H9 (cell line): ENCODE data around the gene ADGRE1. TPM values are rescaled to one million over a fixed set of nuclear protein-coding genes. Genes with fewer than 3 reads are reported as not detected.

Experiments used
- DNase-seq: peaks from one replicate; pipeline ENCODE4 v3.0.0-alpha.2; 2017
- H2AFZ ChIP-seq: one replicate; pipeline ENCODE4 v1.6.1; 2013; ENCODE audit warnings: mild to moderate bottlenecking, low read length, control low read depth, moderate library complexity
- H2AK5ac ChIP-seq: 2 replicates; pipeline ENCODE4 v1.6.1; 2013; ENCODE audit warnings: low read length, control low read depth, mixed read lengths; ENCODE audit not compliant: insufficient read length
- H2BK120ac ChIP-seq: one replicate; pipeline ENCODE4 v1.6.1; 2013; ENCODE audit warnings: low read depth, mild to moderate bottlenecking, low read length, control low read depth, inconsistent platforms; ENCODE audit not compliant: poor library complexity, severe bottlenecking
- H2BK12ac ChIP-seq: 2 replicates; pipeline ENCODE4 v1.6.1; 2013; ENCODE audit warnings: low read length, control low read depth, mixed read lengths, low read depth; ENCODE audit not compliant: insufficient read length
- H2BK15ac ChIP-seq: 2 replicates; pipeline ENCODE4 v1.6.1; 2013; ENCODE audit warnings: low read depth, low read length, control low read depth
- H2BK20ac ChIP-seq: one replicate; pipeline ENCODE4 v1.6.1; 2013; ENCODE audit warnings: low read depth, mild to moderate bottlenecking, low read length, control low read depth, inconsistent platforms; ENCODE audit not compliant: poor library complexity, severe bottlenecking
- H2BK5ac ChIP-seq: 2 replicates; pipeline ENCODE4 v1.6.1; 2013; ENCODE audit warnings: low read length, control low read depth, mixed read lengths; ENCODE audit not compliant: insufficient read length
- H3K14ac ChIP-seq: 2 replicates; pipeline ENCODE4 v1.6.1; 2013; ENCODE audit warnings: low read length, control low read depth; ENCODE audit not compliant: insufficient read depth
- H3K18ac ChIP-seq: 2 replicates; pipeline ENCODE4 v1.6.1; 2013; ENCODE audit warnings: low read depth, mild to moderate bottlenecking, mixed read lengths, low read length, control low read depth; ENCODE audit not compliant: insufficient read length
- H3K23ac ChIP-seq: 2 replicates; pipeline ENCODE4 v1.6.1; 2013; ENCODE audit warnings: low read length, control low read depth, mixed read lengths, low read depth; ENCODE audit not compliant: insufficient read length
- H3K23me2 ChIP-seq: 2 replicates; pipeline ENCODE4 v1.6.1; 2013; ENCODE audit warnings: low read depth, mild to moderate bottlenecking, mixed read lengths, low read length, control low read depth; ENCODE audit not compliant: insufficient read length, poor library complexity, severe bottlenecking
- H3K27ac ChIP-seq: 2 replicates; pipeline ENCODE4 v1.5.1; 2013; ENCODE audit warnings: low read length, control low read depth, mixed read lengths, low read depth; ENCODE audit not compliant: insufficient read length
- H3K27me3 ChIP-seq: 2 replicates; pipeline ENCODE4 v1.6.1; 2013; ENCODE audit warnings: low read length, control low read depth, inconsistent platforms; ENCODE audit not compliant: insufficient read depth
- H3K4ac ChIP-seq: 2 replicates; pipeline ENCODE4 v1.6.1; 2013; ENCODE audit warnings: low read depth, mild to moderate bottlenecking, control low read depth, inconsistent platforms, low read length, moderate library complexity
- H3K4me1 ChIP-seq: 2 replicates; pipeline ENCODE4 v1.6.1; 2013; ENCODE audit warnings: low read length, control low read depth, inconsistent platforms; ENCODE audit not compliant: insufficient read depth
- H3K4me2 ChIP-seq: 2 replicates; pipeline ENCODE4 v1.6.1; 2013; ENCODE audit warnings: low read length, control low read depth, mixed read lengths; ENCODE audit not compliant: insufficient read length, insufficient read depth
- H3K56ac ChIP-seq: 2 replicates; pipeline ENCODE4 v1.6.1; 2013; ENCODE audit warnings: low read depth, mild to moderate bottlenecking, mixed read lengths, low read length, control low read depth; ENCODE audit not compliant: insufficient read length
- H3K79me1 ChIP-seq: 2 replicates; pipeline ENCODE4 v1.6.1; 2013; ENCODE audit warnings: low read depth, mild to moderate bottlenecking, moderate library complexity, low read length, control low read depth, inconsistent platforms; ENCODE audit not compliant: insufficient read depth, poor library complexity, severe bottlenecking
- H3K79me2 ChIP-seq: 2 replicates; pipeline ENCODE4 v1.6.1; 2013; ENCODE audit warnings: low read length, control low read depth, inconsistent platforms; ENCODE audit not compliant: insufficient read depth
- H3K9ac ChIP-seq: 2 replicates; pipeline ENCODE4 v1.6.1; 2013; ENCODE audit warnings: low read length, control low read depth, mixed read lengths; ENCODE audit not compliant: insufficient read length; ENCODE audit errors: extremely low read depth
- H3K9me3 ChIP-seq: one replicate; pipeline ENCODE4 v1.6.1; 2013; ENCODE audit warnings: low read depth, low read length, inconsistent platforms; ENCODE audit not compliant: control insufficient read depth
- H3T11ph ChIP-seq: one replicate; pipeline ENCODE4 v1.6.1; 2013; ENCODE audit warnings: mild to moderate bottlenecking, low read length, control low read depth, inconsistent platforms
- H4K20me1 ChIP-seq: one replicate; pipeline ENCODE4 v1.6.1; 2013; ENCODE audit not compliant: control insufficient read depth, insufficient read length, insufficient read depth
- H4K5ac ChIP-seq: 2 replicates; pipeline ENCODE4 v1.6.1; 2013; ENCODE audit warnings: low read depth, mild to moderate bottlenecking, mixed read lengths, low read length, control low read depth; ENCODE audit not compliant: insufficient read length
- H4K8ac ChIP-seq: replicated peaks from 2 replicates; pipeline ENCODE4 v1.6.1; 2013; ENCODE audit warnings: low read length, control low read depth, mixed read lengths, low read depth; ENCODE audit not compliant: insufficient read length
- H4K91ac ChIP-seq: 2 replicates; pipeline ENCODE4 v1.6.1; 2013; ENCODE audit warnings: low read depth, mild to moderate bottlenecking, moderate library complexity, mixed read lengths, low read length, control low read depth; ENCODE audit not compliant: insufficient read length
- H3K27ac Mint-ChIP-seq, 3 experiments: 2 replicates in 2 of 3; 3 replicates in 1 of 3; pipeline ENCODE4 v1.8.0; 2020 to 2021; ENCODE audit warnings: mixed read lengths in 3 of 3, mild to moderate bottlenecking in 1 of 3, moderate library complexity in 1 of 3
- H3K27me3 Mint-ChIP-seq: 2 replicates; pipeline ENCODE4 v1.8.0; 2021; ENCODE audit warnings: low read depth, mild to moderate bottlenecking, moderate library complexity, mixed read lengths
- H3K36me3 Mint-ChIP-seq, 3 experiments: 2 replicates in 2 of 3; 3 replicates in 1 of 3; pipeline ENCODE4 v1.8.0; 2020 to 2021; ENCODE audit warnings: low read depth in 3 of 3, mixed read lengths in 3 of 3; ENCODE audit not compliant: insufficient read depth in 1 of 3
- H3K4me1 Mint-ChIP-seq, 2 experiments: 2 replicates each; pipeline ENCODE4 v1.8.0; 2020; ENCODE audit warnings: mixed read lengths in 2 of 2
- H3K4me3 Mint-ChIP-seq, 2 experiments: 2 replicates in 1 of 2; 3 replicates in 1 of 2; pipeline ENCODE4 v1.8.0; 2020 to 2021; ENCODE audit warnings: mild to moderate bottlenecking in 2 of 2, mixed read lengths in 2 of 2, moderate library complexity in 1 of 2
- H3K9me3 Mint-ChIP-seq, 2 experiments: 2 replicates in 1 of 2; 3 replicates in 1 of 2; pipeline ENCODE4 v1.8.0; 2020; ENCODE audit warnings: mild to moderate bottlenecking in 2 of 2, mixed read lengths in 2 of 2, moderate library complexity in 1 of 2
- WGBS: extraction: QIAGEN DNeasy Blood & Tissue Kit; methylation state at CpG from one replicate; pipeline ENCODE4 v1.1.7; 2013; ENCODE audit warnings: missing lambda C conversion rate, low lambda C conversion rate, mixed read lengths; ENCODE audit not compliant: insufficient read length; ENCODE audit errors: extremely low coverage; 5-methylcytosine and 5-hydroxymethylcytosine counted together
- total RNA-seq: library from RNA; stranded (reverse); gene quantifications from 2 replicates; pipeline ENCODE4 v1.2.1, GENCODE V29; 2021
- TF ChIP-seq, protein P1 (sequence below): fragments of 200-600 bp; sonication (generic); conservative IDR thresholded peaks from 3 replicates; pipeline ENCODE4 v1.8.0; 2021; ENCODE audit warnings: antibody characterized with exemption, mild to moderate bottlenecking

ADGRE1 gene
- total RNA-seq, 1 experiment from 2014 or later, result not detected

DNA sequence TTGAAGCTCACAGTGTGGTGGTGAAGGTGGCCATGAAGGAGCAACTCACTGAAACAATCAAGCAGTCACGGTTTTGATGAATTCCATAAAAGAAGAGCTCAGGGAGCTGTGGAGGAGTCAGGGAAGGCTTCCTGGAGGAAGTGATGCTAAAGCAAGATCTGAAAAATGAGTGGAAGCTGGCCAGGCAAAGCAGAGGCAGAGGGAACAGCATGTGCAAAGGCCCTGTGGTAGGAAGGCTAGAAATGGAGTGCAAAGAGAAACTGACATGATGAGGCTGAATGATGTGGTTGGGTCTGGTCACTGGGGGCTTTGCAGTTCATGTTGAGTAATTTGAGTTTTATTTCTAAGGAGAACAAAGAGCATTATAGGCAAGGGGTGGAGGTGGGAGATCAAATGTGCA lies 6.9 kb downstream of the ADGRE1 start:
- DNase-seq, result no peak
- Histone ChIP-seq H3K56ac (no peak overlapping the region), H2BK12ac (no peak overlapping the region), H3K4ac (no peak overlapping the region), H3K79me1 (no peaks in the 10 kb centered on the region), H3T11ph (no peak overlapping the region), H3K9me3 (peaks cover 52% of the 10 kb centered on the region), H3K27ac (no peak overlapping the region), H3K9ac (no peak overlapping the region), H3K27me3 (no peaks in the 10 kb centered on the region), H4K5ac (no peak overlapping the region), H4K91ac (no peak overlapping the region), H4K8ac (no peak overlapping the region), H4K20me1 (no peaks in the 10 kb centered on the region), H2BK120ac (no peak overlapping the region), H2BK15ac (no peak overlapping the region), H3K79me2 (no peaks in the 10 kb centered on the region), H2AFZ (no peak overlapping the region), H3K23ac (no peak overlapping the region), H3K14ac (no peak overlapping the region), H3K4me1 (no peaks in the 10 kb centered on the region), H2BK20ac (no peak overlapping the region), H2AK5ac (no peak overlapping the region), H3K23me2 (no peaks in the 10 kb centered on the region), H2BK5ac (no peak overlapping the region), H3K4me2 (no peak overlapping the region), H3K18ac (no peak overlapping the region)
- peaks cover 2% of the 10 kb centered on the region; the same call in 1 of the 2 replicates for H3K27me3 Mint-ChIP-seq
- H3K36me3 Mint-ChIP-seq, result peaks cover 0 to 18% (median 14%) of the 10 kb centered on the region in 3 experiments; a peak in 6 of 7 replicates
- no peak overlapping the region for H3K27ac Mint-ChIP-seq
- TF ChIP-seq, protein P1, sequence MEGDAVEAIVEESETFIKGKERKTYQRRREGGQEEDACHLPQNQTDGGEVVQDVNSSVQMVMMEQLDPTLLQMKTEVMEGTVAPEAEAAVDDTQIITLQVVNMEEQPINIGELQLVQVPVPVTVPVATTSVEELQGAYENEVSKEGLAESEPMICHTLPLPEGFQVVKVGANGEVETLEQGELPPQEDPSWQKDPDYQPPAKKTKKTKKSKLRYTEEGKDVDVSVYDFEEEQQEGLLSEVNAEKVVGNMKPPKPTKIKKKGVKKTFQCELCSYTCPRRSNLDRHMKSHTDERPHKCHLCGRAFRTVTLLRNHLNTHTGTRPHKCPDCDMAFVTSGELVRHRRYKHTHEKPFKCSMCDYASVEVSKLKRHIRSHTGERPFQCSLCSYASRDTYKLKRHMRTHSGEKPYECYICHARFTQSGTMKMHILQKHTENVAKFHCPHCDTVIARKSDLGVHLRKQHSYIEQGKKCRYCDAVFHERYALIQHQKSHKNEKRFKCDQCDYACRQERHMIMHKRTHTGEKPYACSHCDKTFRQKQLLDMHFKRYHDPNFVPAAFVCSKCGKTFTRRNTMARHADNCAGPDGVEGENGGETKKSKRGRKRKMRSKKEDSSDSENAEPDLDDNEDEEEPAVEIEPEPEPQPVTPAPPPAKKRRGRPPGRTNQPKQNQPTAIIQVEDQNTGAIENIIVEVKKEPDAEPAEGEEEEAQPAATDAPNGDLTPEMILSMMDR, result no peak
- no peaks in the 10 kb centered on the region for H3K4me1 Mint-ChIP-seq
- no CpG with 5 or more reads among the region's 1 CpG for WGBS
- H3K4me3 Mint-ChIP-seq, result no peak overlapping the region
- H3K9me3 Mint-ChIP-seq, result peaks cover 86 to 94% of the 10 kb centered on the region in 2 experiments
